Left lung (tissue), 10 donors: Measurements from ENCODE around the gene GOLGA2. TPM values are rescaled to one million over a fixed set of nuclear protein-coding genes. Genes with fewer than 3 reads are reported as not detected.

Source experiments
- ATAC-seq: fragments of 200-7000 bp; cut with Tn5 transposase; one replicate; pipeline ENCODE4 v1.9.1; 2020; ENCODE audit warnings: moderate library complexity
- DNase-seq, 4 donors: peaks; one replicate each; pipeline ENCODE4 v3.0.0-alpha.2; 2013 to 2020
- H3K27ac ChIP-seq, 2 donors: fragments of 200-600 bp; sonication (generic) in 1 of 2; one replicate each; pipeline versions ENCODE4 v1.5.0 to v1.8.0; 2020 to 2021
- H3K27me3 ChIP-seq, 2 donors: fragments of 200-600 bp; sonication (generic) in 1 of 2; one replicate each; pipeline versions ENCODE4 v1.5.0 to v1.8.0; 2020 to 2021
- H3K36me3 ChIP-seq, 2 donors: fragments of 200-600 bp; sonication (generic) in 1 of 2; one replicate each; pipeline versions ENCODE4 v1.5.0 to v1.8.0; 2020 to 2021
- H3K4me1 ChIP-seq, 2 donors: fragments of 200-600 bp; one replicate each; pipeline ENCODE4 v1.8.0; 2021
- H3K4me3 ChIP-seq, 2 donors: fragments of 200-600 bp; sonication (generic) in 1 of 2; one replicate each; pipeline versions ENCODE4 v1.5.0 to v1.8.0; 2020 to 2021; ENCODE audit warnings: mild to moderate bottlenecking in 1 of 2
- H3K9me3 ChIP-seq, 2 donors: fragments of 200-600 bp; sonication (generic) in 1 of 2; one replicate each; pipeline versions ENCODE4 v1.5.0 to v1.8.0; 2020 to 2021
- intact Hi-C, 2 donors: fragments of 100-400 bp; cut with DNase I; formaldehyde crosslinking; loops; one replicate each; pipeline versions ENCODE4 v1.11.2 to v1.14.2; 2022
- polyA plus RNA-seq, 6 donors: library from polyadenylated mRNA; unstranded; fragments of 120-200 nt; gene quantifications; one replicate each; pipeline ENCODE4 v1.2.1, GENCODE V29; 2013; ENCODE audit not compliant: insufficient read length in 6 of 6
- total RNA-seq, 2 donors: library from RNA; stranded (reverse); fragmentation: NEBNext Ultra II Directional; extraction: Animal tissue kit (Norgen Biotek cat#: 25700); gene quantifications; one replicate each; pipeline ENCODE4 v1.2.1, GENCODE V29; 2021
- TF ChIP-seq, protein P1 (sequence below), 2 donors: fragments of 200-600 bp; sonication (generic) in 1 of 2; IDR thresholded peaks; one replicate each; pipeline versions ENCODE4 v1.5.0 to v1.8.0; 2021; ENCODE audit warnings: antibody characterized with exemption in 2 of 2
- donor health status: DM: no; HTN: yes; CAD: no.
- donor health status: DM: no; HTN: no; CAD: no.

GOLGA2 gene
- total and polyA plus RNA-seq, 8 donors = 97.2 to 163 (median 117) TPM

DNA sequence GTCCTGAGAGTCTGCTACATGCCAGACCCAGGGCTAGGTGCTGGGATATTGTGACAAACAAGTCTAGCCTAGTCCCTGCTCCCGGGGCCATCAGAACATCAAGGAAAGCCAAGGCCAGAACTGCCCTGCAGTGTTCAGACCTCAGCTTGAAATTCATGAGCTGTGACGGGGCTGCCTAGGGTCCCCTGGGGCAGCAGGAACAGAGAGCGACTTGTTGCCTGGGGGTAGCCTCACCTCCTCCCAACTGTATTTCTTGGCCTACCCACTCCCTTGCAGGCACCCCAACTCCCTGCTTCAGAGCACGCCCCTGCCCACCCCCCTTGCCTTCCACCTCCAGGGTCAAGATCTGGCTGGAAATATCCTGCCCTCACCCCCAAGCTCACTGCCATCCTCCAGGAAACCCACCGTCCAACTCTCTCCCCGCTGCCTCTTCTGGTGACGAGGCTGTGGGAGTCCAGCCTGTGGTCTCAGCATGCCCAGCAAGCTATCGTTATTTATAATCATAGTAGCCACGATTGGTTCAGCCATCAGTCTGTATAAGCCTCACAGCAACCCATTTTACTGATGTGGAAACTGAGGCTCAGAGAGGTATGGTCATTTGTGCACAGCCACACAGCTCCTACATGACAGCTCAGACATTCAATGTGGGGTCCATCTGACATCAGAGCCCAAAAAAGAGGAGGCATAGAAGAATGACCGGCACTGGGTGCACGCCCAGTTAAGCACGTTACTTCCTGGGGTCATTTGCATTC is 61.9 kb downstream of the GOLGA2 start:
- no peak for DNase-seq
- Histone ChIP-seq H3K4me3 (no peak overlapping the region), H3K27me3 (peaks cover 0 to 15% of the 10 kb centered on the region in 2 donors), H3K9me3 (no peaks in the 10 kb centered on the region), H3K27ac (no peak overlapping the region), H3K4me1 (peaks cover 6 to 15% of the 10 kb centered on the region in 2 donors), H3K36me3 (no peaks in the 10 kb centered on the region)
- intact Hi-C loops = no loop called here
- no peak for ATAC-seq
- TF ChIP-seq, protein P1, sequence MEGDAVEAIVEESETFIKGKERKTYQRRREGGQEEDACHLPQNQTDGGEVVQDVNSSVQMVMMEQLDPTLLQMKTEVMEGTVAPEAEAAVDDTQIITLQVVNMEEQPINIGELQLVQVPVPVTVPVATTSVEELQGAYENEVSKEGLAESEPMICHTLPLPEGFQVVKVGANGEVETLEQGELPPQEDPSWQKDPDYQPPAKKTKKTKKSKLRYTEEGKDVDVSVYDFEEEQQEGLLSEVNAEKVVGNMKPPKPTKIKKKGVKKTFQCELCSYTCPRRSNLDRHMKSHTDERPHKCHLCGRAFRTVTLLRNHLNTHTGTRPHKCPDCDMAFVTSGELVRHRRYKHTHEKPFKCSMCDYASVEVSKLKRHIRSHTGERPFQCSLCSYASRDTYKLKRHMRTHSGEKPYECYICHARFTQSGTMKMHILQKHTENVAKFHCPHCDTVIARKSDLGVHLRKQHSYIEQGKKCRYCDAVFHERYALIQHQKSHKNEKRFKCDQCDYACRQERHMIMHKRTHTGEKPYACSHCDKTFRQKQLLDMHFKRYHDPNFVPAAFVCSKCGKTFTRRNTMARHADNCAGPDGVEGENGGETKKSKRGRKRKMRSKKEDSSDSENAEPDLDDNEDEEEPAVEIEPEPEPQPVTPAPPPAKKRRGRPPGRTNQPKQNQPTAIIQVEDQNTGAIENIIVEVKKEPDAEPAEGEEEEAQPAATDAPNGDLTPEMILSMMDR (IDR thresholded peaks at IDR 0.05) = no peak

DNA sequence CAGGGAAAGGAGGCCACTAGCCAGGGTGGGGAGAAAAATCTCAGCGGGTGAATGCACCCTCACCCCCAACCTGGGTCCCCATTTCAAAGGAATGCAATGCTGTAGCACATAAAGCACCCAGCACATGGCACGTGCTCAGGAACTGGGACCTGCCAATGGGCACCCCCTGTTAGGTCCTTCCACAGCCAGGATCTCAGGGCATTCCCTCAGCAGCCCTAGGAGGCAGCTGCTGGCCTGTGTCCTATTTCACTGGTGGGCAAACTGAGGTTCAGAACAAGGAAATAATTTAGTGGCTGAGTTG is 63.9 kb downstream of the GOLGA2 start:
- Histone ChIP-seq H3K27ac (no peak overlapping the region), H3K9me3 (no peaks in the 10 kb centered on the region), H3K4me3 (no peak overlapping the region), H3K4me1 (peaks cover 0 to 6% of the 10 kb centered on the region in 2 donors), H3K27me3 (peaks cover 0 to 32% of the 10 kb centered on the region in 2 donors), H3K36me3 (no peaks in the 10 kb centered on the region)
- DNase-seq = no peak
- TF ChIP-seq, protein P1 (IDR thresholded peaks at IDR 0.05) = no peak
- no peak for ATAC-seq
- intact Hi-C loops = no loop called here

DNA sequence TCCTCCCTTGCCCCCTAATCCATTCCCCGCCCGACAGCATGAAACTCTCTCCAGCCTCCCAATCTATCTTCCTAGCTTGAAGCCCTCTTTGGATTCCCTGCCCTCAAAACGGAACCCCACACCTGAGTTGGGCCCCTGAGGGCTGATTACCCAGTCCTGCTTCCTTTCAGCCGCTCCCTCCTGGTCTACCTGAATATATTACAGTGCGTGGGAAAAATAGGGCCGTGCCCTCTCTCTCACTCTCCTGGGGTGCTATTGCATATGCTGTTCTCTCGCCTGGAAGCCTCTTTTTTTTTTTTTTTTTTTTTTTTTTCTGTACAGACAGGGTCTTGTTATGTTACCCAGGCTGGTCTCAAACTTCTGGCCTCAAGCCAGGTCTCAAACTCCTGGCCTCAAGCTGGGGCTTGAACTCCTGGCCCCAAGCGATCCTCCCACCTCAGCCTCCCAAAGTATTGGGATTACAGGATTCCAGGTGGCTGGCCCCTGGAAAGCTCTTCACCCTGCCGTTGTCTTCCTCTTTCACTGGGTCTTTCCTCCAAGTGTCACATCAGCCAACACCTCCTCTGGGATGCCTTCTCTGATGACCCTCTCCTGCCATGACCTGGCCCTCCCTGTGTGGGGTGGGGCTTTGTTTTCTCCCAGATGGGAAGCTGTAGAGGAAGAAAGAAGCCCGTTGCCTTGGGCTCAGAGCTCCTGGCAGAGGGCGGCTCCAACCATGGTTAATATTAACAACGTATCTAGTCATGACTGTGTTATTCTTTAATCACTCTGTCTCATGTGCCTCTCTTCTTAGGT is 64.4 kb downstream of the GOLGA2 start:
- H3K27me3 ChIP-seq = peaks cover 0 to 34% of the 10 kb centered on the region in 2 donors
- H3K36me3 ChIP-seq = no peaks in the 10 kb centered on the region
- H3K4me1 ChIP-seq = peaks cover 0 to 4% of the 10 kb centered on the region in 2 donors
- intact Hi-C loops = no loop called here
- ATAC-seq = no peak
- no peak overlapping the region for H3K27ac ChIP-seq
- no peak for DNase-seq
- no peak overlapping the region for H3K4me3 ChIP-seq
- TF ChIP-seq, protein P1 (IDR thresholded peaks at IDR 0.05) = no peak
- H3K9me3 ChIP-seq = no peaks in the 10 kb centered on the region

DNA sequence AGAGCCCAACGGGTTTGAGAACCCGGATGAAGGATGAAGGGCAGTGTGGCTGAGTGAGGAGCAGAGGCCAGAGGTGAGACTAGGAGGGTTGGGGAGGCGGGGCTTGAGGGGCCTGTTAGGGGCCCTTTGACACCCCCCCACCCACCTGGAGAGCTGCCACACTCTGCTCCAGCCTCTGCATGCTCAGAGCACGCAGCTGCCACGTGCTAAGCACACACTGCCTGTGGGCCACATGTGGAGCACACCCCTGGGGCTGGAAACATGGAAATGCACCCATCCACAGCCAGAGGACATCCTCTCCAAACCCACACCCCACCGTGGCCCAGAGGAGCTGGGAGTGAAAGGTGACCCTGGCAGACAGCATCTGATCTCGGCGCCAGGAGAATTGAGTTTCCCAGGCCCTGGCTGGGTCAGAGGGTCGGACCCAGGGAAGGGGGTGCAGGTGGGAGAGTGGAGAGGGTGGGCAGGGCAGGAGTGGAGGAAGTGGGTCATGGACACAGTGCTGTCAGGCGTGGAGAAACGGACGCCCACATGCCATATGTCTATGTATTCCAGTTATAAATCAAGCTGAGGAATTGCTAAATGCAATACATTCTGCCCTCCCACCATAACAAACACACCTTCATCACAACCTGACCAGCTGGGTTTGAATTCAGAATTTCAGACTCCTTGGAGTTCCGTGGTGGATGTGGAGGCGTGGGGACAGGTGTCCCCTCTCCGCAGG is 66.7 kb downstream of the GOLGA2 start:
- peaks cover 0 to 6% of the 10 kb centered on the region in 2 donors for H3K4me1 ChIP-seq
- TF ChIP-seq, protein P1 (IDR thresholded peaks at IDR 0.05) = no peak

DNA sequence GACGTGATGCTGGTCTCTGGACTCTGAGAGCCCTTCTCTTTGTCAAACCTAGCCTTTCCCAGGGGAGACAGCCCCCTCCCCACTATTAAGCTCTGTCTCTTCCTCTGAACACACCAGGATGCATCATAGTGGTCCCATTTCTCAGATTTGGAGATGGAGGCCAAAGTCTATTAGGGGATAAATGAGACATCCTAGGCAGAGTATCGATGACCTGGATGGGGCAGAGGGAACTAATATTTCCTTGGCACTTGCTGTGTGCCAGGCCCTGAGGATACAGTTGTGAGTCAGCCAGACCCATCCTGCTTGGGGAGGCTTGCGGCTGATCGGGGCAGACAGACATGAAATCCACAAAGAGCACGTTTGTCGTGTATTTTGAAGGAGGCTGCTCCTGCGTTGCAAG is 67.4 kb downstream of the GOLGA2 start:
- Histone ChIP-seq H3K27ac (no peak overlapping the region), H3K36me3 (no peaks in the 10 kb centered on the region), H3K4me1 (peaks cover 0 to 13% of the 10 kb centered on the region in 2 donors), H3K4me3 (no peak overlapping the region), H3K9me3 (no peaks in the 10 kb centered on the region), H3K27me3 (peaks cover 8 to 64% of the 10 kb centered on the region in 2 donors)
- DNase-seq (no peak), ATAC-seq (no peak)
- intact Hi-C loops = no loop called here
- TF ChIP-seq, protein P1 (IDR thresholded peaks at IDR 0.05) = no peak

More for the DNA sequence above, 66.7 kb downstream of the GOLGA2 start:
- ATAC-seq = no peak
- Histone ChIP-seq H3K4me3 (no peak overlapping the region), H3K27ac (no peak overlapping the region), H3K27me3 (peaks cover 4 to 57% of the 10 kb centered on the region in 2 donors), H3K36me3 (no peaks in the 10 kb centered on the region), H3K9me3 (no peaks in the 10 kb centered on the region)
- intact Hi-C loops = no loop called here
- DNase-seq = no peak
